HT1080 (cell line): Measurements from ENCODE around the gene GALNT6. TPM values are rescaled to one million over a fixed set of nuclear protein-coding genes. Genes with fewer than 3 reads are reported as not detected.

Experiments
- DNase-seq: peaks from one replicate; pipeline ENCODE4 v3.0.0-alpha.2; 2015; ENCODE audit warnings: low read depth
- total RNA-seq: library from RNA; depleted of rRNA; stranded (reverse); fragments of >200 nt; shearing (Covaris generic); gene quantifications from 2 replicates; pipeline ENCODE4 v1.2.3, GENCODE V29; 2014

Gene GALNT6
- total RNA-seq, 1 experiment from 2014 or later = 58.9 TPM

- DNase-seq = no peak
Measured at GRCh38 chr12:51406859-51407258, 15.7 kb upstream of the GALNT6 start.

GRCh38 chr12:51406290-51406689 lies 15.1 kb upstream of the GALNT6 start:
- DNase-seq = no peak

GRCh38 chr12:51405801-51406207 lies 14.6 kb upstream of the GALNT6 start:
- no peak for DNase-seq

- DNase-seq = no peak
Measured at GRCh38 chr12:51404627-51405026, 13.4 kb upstream of the GALNT6 start.

- DNase-seq = no peak
Measured at GRCh38 chr12:51403681-51404136, 12.5 kb upstream of the GALNT6 start.

- DNase-seq = no peak
Measured at GRCh38 chr12:51403159-51403558, 12.0 kb upstream of the GALNT6 start.

- no peak for DNase-seq
Measured at GRCh38 chr12:51401900-51402299, 10.7 kb upstream of the GALNT6 start.

- DNase-seq = no peak
Measured at GRCh38 chr12:51401486-51401885, 10.3 kb upstream of the GALNT6 start.

- DNase-seq = no peak
Measured at GRCh38 chr12:51401020-51401419, 9.8 kb upstream of the GALNT6 start.

- DNase-seq = no peak
Measured at GRCh38 chr12:51399891-51400290, 8.7 kb upstream of the GALNT6 start.

- DNase-seq = no peak
Measured at GRCh38 chr12:51397670-51398069, 6.5 kb upstream of the GALNT6 start.

- no peak for DNase-seq
Measured at GRCh38 chr12:51395283-51396230, 4.4 kb upstream of the GALNT6 start.

- DNase-seq = peak; percentile 98
Measured at GRCh38 chr12:51393676-51394545, 2.7 kb upstream of the GALNT6 start.

- DNase-seq = no peak
Measured at GRCh38 chr12:51392556-51393237, 1.5 kb upstream of the GALNT6 start.

GRCh38 chr12:51390891-51391282 lies 319 bp downstream of the GALNT6 start:
- no peak for DNase-seq

- no peak for DNase-seq
Measured at GRCh38 chr12:51390457-51390856, 749 bp downstream of the GALNT6 start.

GRCh38 chr12:51389302-51389999 lies 1.8 kb downstream of the GALNT6 start:
- DNase-seq = peak; percentile 54

- DNase-seq = no peak
Measured at GRCh38 chr12:51388846-51389245, 2.4 kb downstream of the GALNT6 start.

- peak; percentile 48 for DNase-seq
Measured at GRCh38 chr12:51388069-51388799, 3.0 kb downstream of the GALNT6 start.

GRCh38 chr12:51386351-51386750 lies 4.9 kb downstream of the GALNT6 start:
- DNase-seq = no peak
